PFSK-1 (cell line): ENCODE measurements around the gene TMEM178A.

Experiments
- FOXP2 ChIP-seq: optimal IDR thresholded peaks from 2 replicates; pipeline ENCODE3; 2011; ENCODE audit warnings: borderline replicate concordance, control low read depth, inconsistent platforms; ENCODE audit not compliant: insufficient read depth; ENCODE audit errors: extremely low read length, extremely low read depth
- POLR2AphosphoS5 ChIP-seq: IDR thresholded peaks from 2 replicates; pipeline ENCODE4 v1.6.1; 2012; ENCODE audit warnings: low read depth, mild to moderate bottlenecking, control low read depth, low read length, moderate library complexity
- REST ChIP-seq, 2 experiments: IDR thresholded peaks; 2 replicates each; pipeline versions ENCODE4 v1.6.1 to v1.8.0; 2011 to 2012; ENCODE audit warnings: low read depth in 2 of 2, low read length in 2 of 2, control low read depth in 1 of 2, inconsistent platforms in 1 of 2, mild to moderate bottlenecking in 1 of 2, moderate library complexity in 1 of 2; ENCODE audit not compliant: insufficient read depth in 1 of 2
- SIN3A ChIP-seq: IDR thresholded peaks from 2 replicates; pipeline ENCODE4 v1.6.1; 2012; ENCODE audit warnings: mild to moderate bottlenecking, low read length, moderate library complexity, borderline replicate concordance; ENCODE audit not compliant: insufficient read depth
- TAF1 ChIP-seq: IDR thresholded peaks from 2 replicates; pipeline ENCODE4 v1.6.1; 2012; ENCODE audit warnings: low read length, control low read depth, borderline replicate concordance; ENCODE audit not compliant: insufficient read depth

- no peak for TF ChIP-seq POLR2AphosphoS5
- TF ChIP-seq TAF1, result no peak
- no peak for TF ChIP-seq REST (IDR thresholded peaks at IDR 0.05; ENCODE audit: insufficient read depth in 1 of 2, low read depth in 2 of 2, low read length in 2 of 2)
- no peak for TF ChIP-seq SIN3A
- TF ChIP-seq FOXP2, result no peak
Measured at GRCh38 chr2:39673018-39673417, 7.3 kb downstream of the TMEM178A start.
